CD14-positive monocyte (primary cell): Measurements from ENCODE around the gene ACACB. TPM values are rescaled to one million over a fixed set of nuclear protein-coding genes. Genes with fewer than 3 reads are reported as not detected.

Source experiments
- DNase-seq, 3 donors: peaks; one replicate each; pipeline ENCODE4 v3.0.0-alpha.2; 2011 to 2022
- H2AFZ ChIP-seq: 2 replicates; pipeline ENCODE4 v1.6.0; 2012; ENCODE audit warnings: mild to moderate bottlenecking, low read depth, low read length, inconsistent platforms; ENCODE audit not compliant: insufficient read depth, poor library complexity, severe bottlenecking
- H3K27ac ChIP-seq, 2 donors: 1 replicate in 1 of 2; 2 replicates in 1 of 2; pipeline ENCODE4 v1.5.1; 2012 to 2013; ENCODE audit warnings: low read length in 2 of 2, control low read depth in 1 of 2, inconsistent platforms in 1 of 2, low read depth in 1 of 2, mild to moderate bottlenecking in 1 of 2
- H3K27me3 ChIP-seq, 2 donors: one replicate each; pipeline versions ENCODE4 v1.6.0 to v1.6.1; 2011 to 2013; ENCODE audit warnings: low read length in 2 of 2; ENCODE audit not compliant: control insufficient read depth in 2 of 2, insufficient read depth in 2 of 2
- H3K36me3 ChIP-seq, 2 donors: replicated peaks in 1 of 2; 1 replicate in 1 of 2; 2 replicates in 1 of 2; pipeline versions ENCODE4 v1.5.1 to v1.6.1; 2012 to 2013; ENCODE audit warnings: low read length in 2 of 2, control low read depth in 1 of 2, inconsistent platforms in 1 of 2, mild to moderate bottlenecking in 1 of 2; ENCODE audit not compliant: insufficient read depth in 2 of 2, control insufficient read depth in 1 of 2
- H3K4me1 ChIP-seq, 2 donors: 1 replicate in 1 of 2; 2 replicates in 1 of 2; pipeline versions ENCODE4 v1.5.1 to v1.6.1; 2012 to 2013; ENCODE audit warnings: low read length in 2 of 2, control low read depth in 1 of 2, inconsistent platforms in 1 of 2, mild to moderate bottlenecking in 1 of 2, moderate library complexity in 1 of 2; ENCODE audit not compliant: insufficient read depth in 2 of 2, control insufficient read depth in 1 of 2
- H3K4me2 ChIP-seq: replicated peaks from 2 replicates; pipeline ENCODE3; 2012; ENCODE audit warnings: low read length, moderate library complexity, mild to moderate bottlenecking; ENCODE audit not compliant: poor library complexity, severe bottlenecking; ENCODE audit errors: extremely low read depth
- H3K4me3 ChIP-seq, 3 experiments: fragments of 200-600 bp in 1 of 3; sonication (generic) in 1 of 3; replicated peaks in 1 of 3; 1 replicate in 2 of 3; 2 replicates in 1 of 3; pipeline ENCODE4 v1.5.1; 2011 to 2013; ENCODE audit warnings: low read length in 3 of 3, mild to moderate bottlenecking in 3 of 3, control low read depth in 2 of 3, low read depth in 2 of 3, inconsistent platforms in 1 of 3, moderate library complexity in 1 of 3
- H3K79me2 ChIP-seq: 2 replicates; pipeline ENCODE4 v1.6.0; 2012; ENCODE audit warnings: mild to moderate bottlenecking, control low read depth, inconsistent platforms, low read length, moderate library complexity; ENCODE audit not compliant: insufficient read depth
- H3K9ac ChIP-seq: 2 replicates; pipeline ENCODE4 v1.6.0; 2017; ENCODE audit warnings: low read length, mild to moderate bottlenecking; ENCODE audit not compliant: insufficient read depth, poor library complexity, severe bottlenecking
- H3K9me3 ChIP-seq, 2 donors: replicated peaks in 1 of 2; 1 replicate in 1 of 2; 2 replicates in 1 of 2; pipeline versions ENCODE4 v1.5.1 to v1.6.1; 2012 to 2013; ENCODE audit warnings: low read length in 2 of 2, control low read depth in 1 of 2; ENCODE audit not compliant: control insufficient read depth in 1 of 2, insufficient read depth in 1 of 2
- H4K20me1 ChIP-seq: 2 replicates; pipeline ENCODE4 v1.6.0; 2012; ENCODE audit warnings: mild to moderate bottlenecking, low read length, control low read depth, moderate library complexity; ENCODE audit not compliant: insufficient read depth
- H3K27ac Mint-ChIP-seq, 7 donors: one replicate each; pipeline ENCODE4 v1.8.0; 2020; ENCODE audit warnings: mild to moderate bottlenecking in 7 of 7, mixed read lengths in 7 of 7, moderate library complexity in 6 of 7, inconsistent platforms in 2 of 7
- H3K27me3 Mint-ChIP-seq, 3 donors: one replicate each; pipeline ENCODE4 v1.8.0; 2021 to 2022; ENCODE audit warnings: low read depth in 3 of 3, mild to moderate bottlenecking in 3 of 3, mixed read lengths in 3 of 3, moderate library complexity in 3 of 3, inconsistent platforms in 1 of 3
- H3K36me3 Mint-ChIP-seq, 2 donors: one replicate each; pipeline ENCODE4 v1.8.0; 2020; ENCODE audit warnings: mixed read lengths in 2 of 2, inconsistent platforms in 1 of 2, mild to moderate bottlenecking in 1 of 2
- H3K4me1 Mint-ChIP-seq: one replicate; pipeline ENCODE4 v1.8.0; 2020; ENCODE audit warnings: mild to moderate bottlenecking, mixed read lengths
- H3K4me3 Mint-ChIP-seq, 2 donors: one replicate each; pipeline ENCODE4 v1.8.0; 2020; ENCODE audit warnings: mild to moderate bottlenecking in 2 of 2, mixed read lengths in 2 of 2, moderate library complexity in 1 of 2
- H3K9me3 Mint-ChIP-seq, 7 donors: one replicate each; pipeline ENCODE4 v1.8.0; 2020 to 2022; ENCODE audit warnings: mixed read lengths in 7 of 7, mild to moderate bottlenecking in 6 of 7, moderate library complexity in 6 of 7, inconsistent platforms in 2 of 7
- WGBS: methylation state at CpG from one replicate; pipeline ENCODE4 v1.1.5; 2013; ENCODE audit warnings: missing lambda C conversion rate; ENCODE audit not compliant: insufficient coverage; 5-methylcytosine and 5-hydroxymethylcytosine counted together
- intact Hi-C, 2 donors: fragments of 100-400 bp; cut with micrococcal nuclease; formaldehyde crosslinking; loops; one replicate each; pipeline versions ENCODE4 v1.15.0 to v1.15.1; 2023
- polyA plus RNA-seq, 3 donors: library from polyadenylated mRNA; depleted of rRNA in 1 of 3; unstranded in 2 of 3; stranded (reverse) in 1 of 3; fragments of 300-500 nt in 2 of 3; fragments of >200 nt in 1 of 3; fragmentation: Illumina TruSeq in 2 of 3; gene quantifications; 1 replicate in 2 of 3; 2 replicates in 1 of 3; pipeline ENCODE4 v1.2.3, GENCODE V29; 2012 to 2021
- TF ChIP-seq, protein P1 (sequence below): fragments of 200-600 bp; IDR thresholded peaks from one replicate; pipeline ENCODE4 v1.8.0; 2022; ENCODE audit warnings: antibody characterized with exemption, mild to moderate bottlenecking

Gene ACACB
- polyA plus RNA-seq, 3 donors = 0.14 to 5.0 (median 1.9) TPM

DNA sequence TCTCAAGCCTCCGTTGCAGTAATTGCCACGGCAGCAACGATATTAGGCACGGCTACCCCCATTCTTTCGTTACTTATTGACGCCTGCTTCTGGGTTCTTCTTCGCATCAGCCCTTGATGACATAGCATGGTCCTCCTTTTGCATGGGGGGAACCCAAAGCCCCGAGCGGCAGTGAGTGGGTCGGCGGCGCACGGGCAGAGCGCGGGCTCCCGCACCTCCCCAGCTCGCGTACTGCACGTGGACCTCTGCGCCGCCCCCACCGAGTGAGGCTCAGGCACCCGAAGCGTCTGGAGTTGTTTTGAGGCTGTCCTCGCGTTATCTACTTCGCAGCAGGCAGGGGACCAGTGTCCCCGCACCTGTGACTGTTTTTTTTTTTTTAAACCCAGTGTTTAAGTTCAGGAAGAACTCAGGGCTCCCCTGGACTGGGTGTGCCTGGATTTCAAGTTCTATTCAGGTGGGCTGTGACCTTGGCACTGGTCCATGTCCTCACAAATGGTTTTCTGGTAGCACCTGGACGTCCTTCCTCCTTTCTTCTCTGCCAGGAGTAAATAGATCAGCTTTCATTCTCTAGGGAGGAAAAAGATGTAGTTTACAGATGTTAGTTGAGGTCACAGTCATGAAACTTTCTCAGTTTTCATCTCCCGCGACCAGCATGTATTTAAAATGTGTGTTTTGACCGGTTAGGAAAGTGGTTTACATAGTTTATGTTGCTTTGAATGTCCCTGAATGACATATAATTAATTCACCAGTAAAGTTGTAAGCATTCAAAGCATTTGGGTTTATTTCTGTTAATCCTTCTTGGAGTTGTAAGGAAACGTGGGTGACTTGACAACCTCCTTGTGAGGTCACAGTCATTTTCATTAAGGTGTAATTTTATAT, 194.1 kb downstream of the ACACB start:
- H4K20me1 ChIP-seq = no peaks in the 10 kb centered on the region
- H3K27me3 ChIP-seq = peaks cover 46 to 70% of the 10 kb centered on the region in 2 donors
- intact Hi-C loops = no loop called here
- peaks cover 0 to 8% of the 10 kb centered on the region in 2 donors for H3K9me3 ChIP-seq
- Mint-ChIP-seq H3K4me1 (peaks cover 14% of the 10 kb centered on the region), H3K36me3 (peaks cover 0 to 5% of the 10 kb centered on the region in 2 donors), H3K4me3 (peak overlapping the region; percentile 67 to 76), H3K9me3 (peaks cover 0 to 9% (median 3%) of the 10 kb centered on the region in 7 donors), H3K27ac (no peak overlapping the region), H3K27me3 (peaks cover 66 to 90% (median 76%) of the 10 kb centered on the region in 3 donors)
- 2% methylated on average over 28 of the region's 33 CpGs for WGBS
- TF ChIP-seq, protein P1, sequence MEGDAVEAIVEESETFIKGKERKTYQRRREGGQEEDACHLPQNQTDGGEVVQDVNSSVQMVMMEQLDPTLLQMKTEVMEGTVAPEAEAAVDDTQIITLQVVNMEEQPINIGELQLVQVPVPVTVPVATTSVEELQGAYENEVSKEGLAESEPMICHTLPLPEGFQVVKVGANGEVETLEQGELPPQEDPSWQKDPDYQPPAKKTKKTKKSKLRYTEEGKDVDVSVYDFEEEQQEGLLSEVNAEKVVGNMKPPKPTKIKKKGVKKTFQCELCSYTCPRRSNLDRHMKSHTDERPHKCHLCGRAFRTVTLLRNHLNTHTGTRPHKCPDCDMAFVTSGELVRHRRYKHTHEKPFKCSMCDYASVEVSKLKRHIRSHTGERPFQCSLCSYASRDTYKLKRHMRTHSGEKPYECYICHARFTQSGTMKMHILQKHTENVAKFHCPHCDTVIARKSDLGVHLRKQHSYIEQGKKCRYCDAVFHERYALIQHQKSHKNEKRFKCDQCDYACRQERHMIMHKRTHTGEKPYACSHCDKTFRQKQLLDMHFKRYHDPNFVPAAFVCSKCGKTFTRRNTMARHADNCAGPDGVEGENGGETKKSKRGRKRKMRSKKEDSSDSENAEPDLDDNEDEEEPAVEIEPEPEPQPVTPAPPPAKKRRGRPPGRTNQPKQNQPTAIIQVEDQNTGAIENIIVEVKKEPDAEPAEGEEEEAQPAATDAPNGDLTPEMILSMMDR = no peak
- peaks cover 0 to 7% of the 10 kb centered on the region in 2 donors for H3K4me1 ChIP-seq
- H3K4me2 ChIP-seq = peak overlapping the region; percentile 62
- no peaks in the 10 kb centered on the region for H3K36me3 ChIP-seq
- H3K9ac ChIP-seq = no peak overlapping the region
- no peak overlapping the region for H3K27ac ChIP-seq
- DNase-seq = no peak
- peak overlapping the region in 1 of 3 experiments; percentile 35 for H3K4me3 ChIP-seq
- H2AFZ ChIP-seq = no peak overlapping the region
- no peaks in the 10 kb centered on the region for H3K79me2 ChIP-seq

Other genes with a start within 250 kb of the ACACB start
- not detected for gene DAO, start 236.5 kb upstream of the ACACB start, polyA plus RNA-seq
- not detected for gene SVOP, start 95.5 kb upstream of the ACACB start, polyA plus RNA-seq
- 1 to 10 TPM; 4.5 to 8.2 (median 6.8) TPM for gene USP30, start 64.0 kb upstream of the ACACB start, polyA plus RNA-seq
- gene ALKBH2, start 23.1 kb upstream of the ACACB start, polyA plus RNA-seq = 10 to 100 TPM in 1 of 3 donors, 1 to 10 TPM in 2; 3.7 to 13.0 (median 4.5) TPM
- gene UNG, start 19.0 kb upstream of the ACACB start, polyA plus RNA-seq = 1 to 10 TPM; 1.1 to 2.1 (median 2.0) TPM
- gene FOXN4, start 192.7 kb downstream of the ACACB start, polyA plus RNA-seq = not detected
- not detected for gene MYO1H, start 231.3 kb downstream of the ACACB start, polyA plus RNA-seq